H1 (cell line): ENCODE results near the gene APAF1. TPM values are rescaled to one million over a fixed set of nuclear protein-coding genes. Genes with fewer than 3 reads are reported as not detected.

Experiments used
- KDM1A ChIP-seq: fragments of 200-600, 300-600 bp; sonication (generic); IDR thresholded peaks from 2 replicates; pipeline ENCODE4 v1.7.1; 2016; ENCODE audit warnings: mild to moderate bottlenecking, low read length, borderline replicate concordance
- NANOG ChIP-seq: IDR thresholded peaks from 2 replicates; pipeline ENCODE4 v1.6.1; 2011; ENCODE audit warnings: low read length, low read depth, mild to moderate bottlenecking, inconsistent platforms; ENCODE audit not compliant: insufficient read depth, poor library complexity, severe bottlenecking
- polyA plus RNA-seq, 7 experiments: library from polyadenylated mRNA; depleted of rRNA in 3 of 7; stranded (reverse) in 5 of 7; unstranded in 2 of 7; fragments of >200 nt in 5 of 7; fragments of 200-250 nt in 2 of 7; gene quantifications; 1 replicate in 5 of 7; 2 replicates in 1 of 7; 4 replicates in 1 of 7; pipeline versions ENCODE4 v1.2.1 to v1.2.3, GENCODE V29; 2011 to 2013; ENCODE audit warnings: missing spikeins in 2 of 7, mixed read lengths in 2 of 7
- total RNA-seq: library from RNA; stranded (reverse); fragmentation: NEBNext Ultra II Directional; extraction: Animal tissue kit (Norgen Biotek cat#: 25700); gene quantifications from 2 replicates; pipeline ENCODE4 v1.2.1, GENCODE V29; 2021
- TF ChIP-seq, protein P1 (sequence below): fragments of 300-600 bp; sonication (generic); IDR thresholded peaks from 2 replicates; pipeline ENCODE4 v1.7.1; 2012; ENCODE audit warnings: low read length, moderate library complexity, mild to moderate bottlenecking, inconsistent platforms; ENCODE audit not compliant: insufficient replicate concordance

The APAF1 gene
- total and polyA plus RNA-seq, 2 of the 8 experiments (the other 6 are each of a cell fraction or from before 2014, with no cell fraction given), result 4.7 to 22.6 TPM

DNA sequence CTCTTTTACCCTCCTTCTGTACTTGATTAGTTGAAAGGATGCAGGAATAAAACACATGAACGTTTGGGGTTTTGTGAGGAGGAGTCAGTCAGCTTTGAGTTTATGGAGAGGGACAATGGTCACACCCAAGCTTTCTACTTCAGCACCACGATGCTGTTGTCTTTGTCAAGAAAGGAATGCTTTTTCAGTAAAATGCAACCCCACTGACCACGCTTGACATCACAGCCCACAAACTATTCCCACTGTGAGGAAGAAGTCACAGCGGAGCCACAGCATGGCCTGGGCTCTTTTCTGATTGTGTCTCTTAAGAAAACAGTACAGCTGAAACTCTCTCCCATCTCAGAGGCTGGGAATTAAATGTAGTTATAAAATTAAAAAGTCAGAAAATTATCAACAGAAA is 135.2 kb downstream of the APAF1 start (continued):
- TF ChIP-seq, protein P1, sequence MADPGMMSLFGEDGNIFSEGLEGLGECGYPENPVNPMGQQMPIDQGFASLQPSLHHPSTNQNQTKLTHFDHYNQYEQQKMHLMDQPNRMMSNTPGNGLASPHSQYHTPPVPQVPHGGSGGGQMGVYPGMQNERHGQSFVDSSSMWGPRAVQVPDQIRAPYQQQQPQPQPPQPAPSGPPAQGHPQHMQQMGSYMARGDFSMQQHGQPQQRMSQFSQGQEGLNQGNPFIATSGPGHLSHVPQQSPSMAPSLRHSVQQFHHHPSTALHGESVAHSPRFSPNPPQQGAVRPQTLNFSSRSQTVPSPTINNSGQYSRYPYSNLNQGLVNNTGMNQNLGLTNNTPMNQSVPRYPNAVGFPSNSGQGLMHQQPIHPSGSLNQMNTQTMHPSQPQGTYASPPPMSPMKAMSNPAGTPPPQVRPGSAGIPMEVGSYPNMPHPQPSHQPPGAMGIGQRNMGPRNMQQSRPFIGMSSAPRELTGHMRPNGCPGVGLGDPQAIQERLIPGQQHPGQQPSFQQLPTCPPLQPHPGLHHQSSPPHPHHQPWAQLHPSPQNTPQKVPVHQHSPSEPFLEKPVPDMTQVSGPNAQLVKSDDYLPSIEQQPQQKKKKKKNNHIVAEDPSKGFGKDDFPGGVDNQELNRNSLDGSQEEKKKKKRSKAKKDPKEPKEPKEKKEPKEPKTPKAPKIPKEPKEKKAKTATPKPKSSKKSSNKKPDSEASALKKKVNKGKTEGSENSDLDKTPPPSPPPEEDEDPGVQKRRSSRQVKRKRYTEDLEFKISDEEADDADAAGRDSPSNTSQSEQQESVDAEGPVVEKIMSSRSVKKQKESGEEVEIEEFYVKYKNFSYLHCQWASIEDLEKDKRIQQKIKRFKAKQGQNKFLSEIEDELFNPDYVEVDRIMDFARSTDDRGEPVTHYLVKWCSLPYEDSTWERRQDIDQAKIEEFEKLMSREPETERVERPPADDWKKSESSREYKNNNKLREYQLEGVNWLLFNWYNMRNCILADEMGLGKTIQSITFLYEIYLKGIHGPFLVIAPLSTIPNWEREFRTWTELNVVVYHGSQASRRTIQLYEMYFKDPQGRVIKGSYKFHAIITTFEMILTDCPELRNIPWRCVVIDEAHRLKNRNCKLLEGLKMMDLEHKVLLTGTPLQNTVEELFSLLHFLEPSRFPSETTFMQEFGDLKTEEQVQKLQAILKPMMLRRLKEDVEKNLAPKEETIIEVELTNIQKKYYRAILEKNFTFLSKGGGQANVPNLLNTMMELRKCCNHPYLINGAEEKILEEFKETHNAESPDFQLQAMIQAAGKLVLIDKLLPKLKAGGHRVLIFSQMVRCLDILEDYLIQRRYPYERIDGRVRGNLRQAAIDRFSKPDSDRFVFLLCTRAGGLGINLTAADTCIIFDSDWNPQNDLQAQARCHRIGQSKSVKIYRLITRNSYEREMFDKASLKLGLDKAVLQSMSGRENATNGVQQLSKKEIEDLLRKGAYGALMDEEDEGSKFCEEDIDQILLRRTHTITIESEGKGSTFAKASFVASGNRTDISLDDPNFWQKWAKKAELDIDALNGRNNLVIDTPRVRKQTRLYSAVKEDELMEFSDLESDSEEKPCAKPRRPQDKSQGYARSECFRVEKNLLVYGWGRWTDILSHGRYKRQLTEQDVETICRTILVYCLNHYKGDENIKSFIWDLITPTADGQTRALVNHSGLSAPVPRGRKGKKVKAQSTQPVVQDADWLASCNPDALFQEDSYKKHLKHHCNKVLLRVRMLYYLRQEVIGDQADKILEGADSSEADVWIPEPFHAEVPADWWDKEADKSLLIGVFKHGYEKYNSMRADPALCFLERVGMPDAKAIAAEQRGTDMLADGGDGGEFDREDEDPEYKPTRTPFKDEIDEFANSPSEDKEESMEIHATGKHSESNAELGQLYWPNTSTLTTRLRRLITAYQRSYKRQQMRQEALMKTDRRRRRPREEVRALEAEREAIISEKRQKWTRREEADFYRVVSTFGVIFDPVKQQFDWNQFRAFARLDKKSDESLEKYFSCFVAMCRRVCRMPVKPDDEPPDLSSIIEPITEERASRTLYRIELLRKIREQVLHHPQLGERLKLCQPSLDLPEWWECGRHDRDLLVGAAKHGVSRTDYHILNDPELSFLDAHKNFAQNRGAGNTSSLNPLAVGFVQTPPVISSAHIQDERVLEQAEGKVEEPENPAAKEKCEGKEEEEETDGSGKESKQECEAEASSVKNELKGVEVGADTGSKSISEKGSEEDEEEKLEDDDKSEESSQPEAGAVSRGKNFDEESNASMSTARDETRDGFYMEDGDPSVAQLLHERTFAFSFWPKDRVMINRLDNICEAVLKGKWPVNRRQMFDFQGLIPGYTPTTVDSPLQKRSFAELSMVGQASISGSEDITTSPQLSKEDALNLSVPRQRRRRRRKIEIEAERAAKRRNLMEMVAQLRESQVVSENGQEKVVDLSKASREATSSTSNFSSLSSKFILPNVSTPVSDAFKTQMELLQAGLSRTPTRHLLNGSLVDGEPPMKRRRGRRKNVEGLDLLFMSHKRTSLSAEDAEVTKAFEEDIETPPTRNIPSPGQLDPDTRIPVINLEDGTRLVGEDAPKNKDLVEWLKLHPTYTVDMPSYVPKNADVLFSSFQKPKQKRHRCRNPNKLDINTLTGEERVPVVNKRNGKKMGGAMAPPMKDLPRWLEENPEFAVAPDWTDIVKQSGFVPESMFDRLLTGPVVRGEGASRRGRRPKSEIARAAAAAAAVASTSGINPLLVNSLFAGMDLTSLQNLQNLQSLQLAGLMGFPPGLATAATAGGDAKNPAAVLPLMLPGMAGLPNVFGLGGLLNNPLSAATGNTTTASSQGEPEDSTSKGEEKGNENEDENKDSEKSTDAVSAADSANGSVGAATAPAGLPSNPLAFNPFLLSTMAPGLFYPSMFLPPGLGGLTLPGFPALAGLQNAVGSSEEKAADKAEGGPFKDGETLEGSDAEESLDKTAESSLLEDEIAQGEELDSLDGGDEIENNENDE, result no peak
- TF ChIP-seq KDM1A, result no peak
- TF ChIP-seq NANOG, result no peak
